UCSD-AML1 (cell line): ENCODE measurements around the gene USH1C.

Experiments
- DNase-seq: peaks from one replicate; lab custom pipeline; 2025; ENCODE audit not compliant: unreplicated experiment; lab: John Stamatoyannopoulos, UW

Gene USH1C

DNA sequence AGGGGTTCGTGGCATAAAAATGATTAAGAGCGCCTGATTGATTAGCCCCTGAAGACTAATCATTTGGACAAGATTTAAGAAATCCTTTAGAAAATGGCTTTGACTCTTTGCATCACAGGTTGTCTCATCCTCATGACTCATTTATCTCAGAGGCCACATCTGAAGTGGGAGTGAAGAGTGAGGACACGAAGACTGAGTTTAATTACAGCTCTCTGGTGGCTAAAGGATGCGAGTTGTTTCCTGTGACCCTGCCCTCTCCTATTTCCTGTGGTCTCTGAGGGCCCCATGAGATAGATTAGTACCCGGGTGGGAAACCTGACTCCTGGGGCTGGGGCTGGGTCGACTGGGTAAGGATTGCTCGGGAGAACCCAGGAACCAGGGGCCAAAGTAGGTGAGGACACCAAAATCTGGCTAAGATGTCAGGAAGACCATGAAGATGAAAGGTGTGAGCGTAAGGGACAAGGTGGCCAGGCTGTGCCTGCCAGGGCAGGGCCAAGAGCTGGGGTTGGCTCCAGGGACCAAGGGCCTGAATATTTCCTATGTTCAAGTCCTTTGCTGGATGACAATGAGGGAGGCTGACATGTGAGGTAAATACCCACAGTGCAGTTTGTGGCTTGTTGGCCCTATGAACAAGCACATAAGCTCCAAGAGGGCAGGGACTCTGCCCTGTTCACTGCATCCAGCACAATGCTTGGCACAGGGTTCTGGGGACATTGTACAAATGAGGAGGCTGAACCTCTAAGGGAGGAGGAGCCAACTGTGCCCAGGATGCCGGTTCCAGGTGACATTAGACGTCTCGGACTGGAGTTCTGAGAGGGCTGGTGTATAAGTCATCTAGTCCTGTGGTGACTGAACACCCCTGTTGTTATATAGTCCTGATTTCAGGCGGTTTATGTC lies 6.5 kb upstream of the USH1C start:
- DNase-seq: no peak

DNA sequence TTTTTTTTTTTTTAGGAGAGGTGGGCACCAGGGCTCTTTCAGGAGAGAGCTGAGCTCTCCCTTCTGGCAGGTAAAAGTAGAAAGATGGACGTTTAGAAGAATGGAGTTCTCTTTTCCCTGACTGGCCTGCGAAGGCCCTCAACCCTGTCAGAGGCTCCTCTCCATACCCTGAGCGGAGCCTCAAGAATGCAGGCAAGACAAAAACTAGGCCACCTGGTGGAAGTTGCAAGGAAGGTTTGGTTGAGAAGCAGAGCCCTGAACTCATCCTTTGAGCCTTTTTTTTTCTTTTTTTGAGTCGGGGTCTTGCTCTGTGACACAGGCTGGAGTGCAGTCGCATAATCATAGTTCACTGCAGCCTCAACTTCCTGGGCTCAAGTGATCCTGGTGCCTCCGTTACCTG lies 4.2 kb upstream of the USH1C start:
- no peak for DNase-seq

DNA sequence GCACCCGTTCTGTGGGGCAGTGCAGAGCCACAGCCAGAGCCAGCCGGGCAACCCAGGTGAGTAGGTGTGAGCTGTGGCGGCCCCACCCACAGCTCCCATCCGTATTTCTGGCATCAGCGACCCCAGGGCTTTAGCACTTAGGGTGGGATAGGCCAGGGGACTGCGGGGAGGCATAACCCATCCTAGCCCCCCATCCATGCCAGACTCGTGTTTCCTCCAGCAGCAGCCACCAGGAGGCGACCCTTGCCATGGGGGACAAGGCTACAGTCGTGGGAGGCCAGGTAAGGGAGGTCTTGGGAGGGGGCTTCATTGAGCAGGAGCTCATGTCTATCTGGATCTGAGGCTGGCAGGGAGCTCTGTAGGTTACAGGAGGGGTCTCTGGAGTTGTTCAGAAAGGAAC lies 3.7 kb upstream of the USH1C start:
- DNase-seq: no peak

DNA sequence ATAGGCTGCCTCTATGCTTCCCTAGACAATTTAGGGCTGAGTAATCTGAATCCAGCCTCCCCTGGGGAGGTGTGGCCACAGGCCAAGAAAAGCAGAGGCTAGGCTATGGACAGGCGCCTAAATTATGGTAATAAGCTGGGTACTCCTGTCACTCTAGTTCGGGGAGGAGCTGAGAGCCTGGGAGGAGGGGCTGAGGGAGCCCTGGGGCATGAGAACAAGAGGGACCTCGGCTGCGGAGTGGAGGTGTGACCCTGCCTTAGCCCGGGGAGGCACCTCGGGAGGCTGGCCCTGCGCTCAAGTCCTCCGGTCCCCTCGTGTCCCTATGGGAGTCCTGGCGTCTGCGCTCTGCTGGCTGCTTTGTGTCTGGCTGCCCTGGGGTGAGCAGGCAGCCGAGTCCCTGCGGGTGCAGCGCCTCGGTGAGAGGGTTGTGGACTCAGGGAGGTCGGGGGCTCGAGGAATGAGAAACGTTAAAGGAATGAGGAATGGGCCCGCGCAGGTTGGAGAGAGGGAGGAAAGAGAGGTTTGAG lies 2.9 kb upstream of the USH1C start, which contains the start of gene OTOG:
Gene OTOG (plus strand): TSS at position 209 of the 527 bp plus-strand sequence. CDS start 114 bp downstream, at position 323.
- no peak for DNase-seq

DNA sequence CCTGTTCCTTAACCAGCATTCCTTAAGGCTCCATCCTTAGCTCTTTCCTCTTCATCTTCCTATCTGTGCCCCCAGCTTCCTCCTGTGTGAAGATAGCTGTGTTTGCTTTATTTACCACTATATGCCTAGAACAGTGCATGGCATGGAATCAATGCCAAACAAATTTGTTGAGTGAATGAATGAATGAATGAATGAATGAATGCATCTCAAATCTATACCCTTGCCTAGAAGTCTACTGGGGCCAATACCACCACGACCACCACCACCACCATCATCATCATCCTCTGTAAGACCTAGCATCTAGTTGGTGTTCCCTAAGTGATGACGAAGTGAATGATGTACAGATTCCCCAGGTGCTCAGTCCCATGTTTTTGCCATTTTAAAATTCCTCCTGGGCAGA lies 2.0 kb upstream of the USH1C start:
- no peak for DNase-seq

DNA sequence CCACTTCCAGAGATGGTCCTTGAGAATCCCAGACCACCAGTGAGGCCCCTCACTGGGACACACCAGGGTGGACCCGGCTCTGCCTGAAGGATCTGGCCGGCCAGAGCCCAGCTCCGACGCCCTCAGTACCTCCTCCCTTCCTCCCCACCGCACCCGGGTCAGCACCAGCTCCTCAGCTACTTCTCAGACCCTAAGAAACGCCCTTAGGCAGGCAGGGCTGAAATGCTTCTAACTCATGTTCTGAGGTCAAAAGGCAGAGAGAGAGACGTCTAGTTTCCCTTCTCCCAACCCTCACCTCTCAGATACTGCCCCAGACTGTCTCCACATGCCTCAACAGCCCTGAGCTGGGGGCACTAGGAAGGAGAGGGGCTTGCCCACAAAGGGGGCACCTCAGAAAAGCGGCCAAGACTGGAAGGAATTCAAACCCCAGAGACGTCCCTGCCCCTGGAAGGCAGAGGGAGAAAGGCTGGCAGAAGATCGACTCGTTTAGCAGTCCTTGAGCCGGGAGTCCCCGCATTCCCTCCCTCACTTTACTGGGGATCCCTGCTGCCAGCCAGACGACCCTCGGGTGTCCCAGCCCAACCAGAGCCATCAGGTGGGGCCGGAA lies 539 bp downstream of the USH1C start:
- no peak for DNase-seq

DNA sequence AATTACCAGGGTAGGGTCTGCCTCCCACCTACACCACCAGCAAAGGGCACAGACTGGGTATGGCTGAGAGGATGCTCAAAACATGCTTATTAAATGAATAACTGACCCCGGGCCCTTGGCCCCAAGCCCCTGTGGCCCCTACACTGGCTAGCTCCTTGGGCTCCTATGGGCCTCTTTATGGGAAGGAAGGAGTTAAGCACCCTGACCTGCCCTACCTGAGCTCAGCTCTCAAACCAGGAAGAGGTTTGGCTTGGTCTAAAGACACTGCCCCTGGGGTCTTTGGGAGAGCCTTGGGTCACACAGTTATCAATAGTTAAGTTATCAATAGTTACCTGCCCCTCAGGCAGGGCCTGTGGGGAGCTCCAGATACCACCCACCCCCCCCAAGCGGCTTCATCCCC lies 1.2 kb downstream of the USH1C start:
- no peak for DNase-seq

DNA sequence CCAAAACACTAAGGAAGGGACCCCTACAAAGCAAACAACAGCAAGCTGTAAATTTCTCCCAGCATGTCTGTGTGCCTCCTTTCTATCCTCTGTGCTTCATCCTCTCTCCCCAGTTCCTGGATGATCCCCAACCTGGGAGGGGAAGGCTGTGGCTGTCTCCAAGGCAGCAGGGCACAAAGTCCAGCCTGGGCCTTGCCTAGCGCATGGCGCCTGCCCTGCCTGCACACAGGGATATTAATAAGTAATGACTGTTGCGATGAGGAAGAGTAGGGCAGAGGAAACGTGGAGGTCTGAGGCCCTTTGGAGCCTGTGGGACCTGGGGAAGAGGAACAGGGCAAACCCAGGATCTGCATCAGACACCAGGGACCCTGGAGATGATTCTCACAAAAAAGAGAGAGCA lies 2.0 kb downstream of the USH1C start:
- DNase-seq: no peak

DNA sequence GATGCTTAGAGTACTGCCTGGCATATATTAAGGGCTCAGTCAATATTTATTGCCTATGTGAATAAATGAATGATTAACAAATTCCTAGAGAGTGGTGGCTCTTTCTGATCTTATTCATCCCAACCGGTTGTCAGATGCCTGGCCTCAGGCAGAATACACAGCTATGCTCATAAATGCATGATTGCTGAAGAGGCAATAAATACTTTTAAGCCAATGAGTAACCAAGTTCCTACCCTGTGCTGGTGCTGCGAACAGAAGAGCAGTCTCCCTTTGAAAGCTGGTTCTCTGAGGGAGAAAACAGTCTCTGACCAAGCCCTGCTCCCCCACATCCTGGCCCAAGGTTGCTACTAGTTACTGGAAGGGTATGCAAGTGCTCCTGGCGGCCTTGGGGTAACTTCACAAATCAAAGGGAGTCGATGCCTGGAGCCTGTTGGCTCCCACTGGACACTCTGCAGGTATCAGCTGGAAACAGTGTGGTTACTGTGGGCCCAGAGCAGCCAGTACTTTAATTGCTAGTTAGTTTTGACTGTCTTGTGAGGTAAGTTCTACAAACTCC lies 2.8 kb downstream of the USH1C start:
- no peak for DNase-seq

DNA sequence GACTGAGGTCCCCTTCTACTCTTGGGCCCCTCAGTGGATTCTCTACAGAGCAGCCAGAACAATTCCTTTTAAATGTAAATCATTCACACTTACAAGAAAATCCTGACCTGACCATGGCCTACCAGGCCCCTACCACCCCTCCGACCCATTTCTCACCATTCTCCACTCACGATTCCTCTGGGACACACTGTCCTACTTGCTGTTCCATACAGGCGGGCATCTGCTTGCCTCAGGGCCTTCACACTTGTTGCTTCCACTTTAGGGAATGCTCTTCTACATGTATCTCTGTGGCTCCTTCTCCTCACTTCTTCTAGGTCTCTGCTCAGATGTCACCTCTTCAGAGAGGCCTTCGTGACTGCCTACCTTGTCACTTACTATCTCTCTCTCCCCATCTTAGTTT lies 3.4 kb downstream of the USH1C start:
- DNase-seq: no peak

DNA sequence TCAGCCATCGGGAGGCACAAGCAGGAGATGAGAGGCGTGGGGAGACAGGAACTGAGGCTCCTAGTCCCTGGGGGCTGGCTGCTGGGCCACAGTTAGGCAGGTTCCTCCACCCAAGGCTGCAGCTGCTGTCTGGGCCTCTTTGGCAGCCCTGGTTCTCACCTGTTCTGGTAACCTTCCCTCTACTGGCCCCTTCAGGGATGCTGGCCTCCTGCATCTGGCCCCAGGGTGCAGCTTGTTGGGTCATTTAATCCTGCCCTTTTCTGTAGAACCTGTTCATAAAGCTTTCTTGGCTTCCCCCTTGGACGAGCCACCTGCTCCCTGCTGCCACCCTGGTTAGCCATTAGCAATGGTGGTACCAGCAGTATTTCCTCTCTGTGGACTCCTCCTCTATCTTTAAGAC lies 5.5 kb downstream of the USH1C start:
- no peak for DNase-seq

DNA sequence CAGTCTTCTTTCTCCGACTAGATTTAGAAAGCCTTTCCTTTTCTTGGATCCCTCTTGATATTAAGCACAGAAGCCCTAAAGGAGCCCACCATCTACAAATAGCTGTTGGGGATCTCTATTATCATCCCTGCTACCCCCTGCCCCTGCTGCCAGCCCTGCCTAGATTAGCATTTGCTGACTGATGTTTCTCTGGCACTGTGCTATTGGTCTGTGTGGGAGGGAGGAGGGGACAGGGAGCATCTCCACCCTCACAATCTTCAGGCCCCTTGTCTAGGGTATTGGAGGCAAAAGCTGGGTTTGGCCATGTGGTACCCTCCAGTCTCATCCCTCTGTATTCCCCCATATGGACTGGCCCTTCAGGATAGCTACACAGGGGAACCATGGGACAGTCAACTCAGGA lies 6.2 kb downstream of the USH1C start:
- DNase-seq: no peak

DNA sequence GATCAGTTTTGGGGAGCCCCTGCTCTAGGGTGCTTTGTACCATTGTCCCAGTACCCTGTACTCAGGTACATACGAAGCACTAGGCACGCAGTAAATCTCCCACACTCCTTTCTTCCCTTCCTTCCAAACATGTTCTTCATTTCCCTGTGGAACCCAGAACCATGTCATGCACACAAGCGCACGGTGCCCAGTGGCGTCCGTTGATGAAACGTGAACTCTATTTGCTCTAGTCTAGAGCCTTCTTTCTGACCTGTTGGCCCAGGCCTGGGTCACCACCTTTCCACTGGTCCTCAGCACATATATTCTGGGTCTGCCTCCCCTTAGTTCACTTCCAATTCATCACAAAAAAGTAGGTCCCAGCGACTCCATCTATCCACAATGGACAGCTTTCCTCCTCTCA lies 7.0 kb downstream of the USH1C start:
- DNase-seq: no peak

DNA sequence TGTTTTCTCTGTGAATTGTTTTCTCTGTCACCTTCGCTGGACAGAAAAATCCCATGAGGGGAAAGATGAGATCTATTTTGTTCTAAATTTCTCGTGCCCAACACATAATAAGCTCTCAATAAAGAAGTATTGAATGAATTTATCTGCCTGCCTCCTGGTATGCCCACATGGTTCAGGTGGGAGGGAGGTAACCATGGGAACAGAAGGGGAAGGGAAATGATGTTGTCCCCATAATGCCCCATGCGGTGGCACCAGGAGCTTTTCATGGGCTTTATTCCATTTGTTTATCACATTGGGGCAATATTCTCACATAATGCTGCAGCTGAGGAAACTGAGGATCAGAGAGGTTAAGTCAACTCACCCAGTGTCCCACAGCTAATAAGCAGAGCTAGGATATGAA lies 8.7 kb downstream of the USH1C start:
- DNase-seq: no peak

DNA sequence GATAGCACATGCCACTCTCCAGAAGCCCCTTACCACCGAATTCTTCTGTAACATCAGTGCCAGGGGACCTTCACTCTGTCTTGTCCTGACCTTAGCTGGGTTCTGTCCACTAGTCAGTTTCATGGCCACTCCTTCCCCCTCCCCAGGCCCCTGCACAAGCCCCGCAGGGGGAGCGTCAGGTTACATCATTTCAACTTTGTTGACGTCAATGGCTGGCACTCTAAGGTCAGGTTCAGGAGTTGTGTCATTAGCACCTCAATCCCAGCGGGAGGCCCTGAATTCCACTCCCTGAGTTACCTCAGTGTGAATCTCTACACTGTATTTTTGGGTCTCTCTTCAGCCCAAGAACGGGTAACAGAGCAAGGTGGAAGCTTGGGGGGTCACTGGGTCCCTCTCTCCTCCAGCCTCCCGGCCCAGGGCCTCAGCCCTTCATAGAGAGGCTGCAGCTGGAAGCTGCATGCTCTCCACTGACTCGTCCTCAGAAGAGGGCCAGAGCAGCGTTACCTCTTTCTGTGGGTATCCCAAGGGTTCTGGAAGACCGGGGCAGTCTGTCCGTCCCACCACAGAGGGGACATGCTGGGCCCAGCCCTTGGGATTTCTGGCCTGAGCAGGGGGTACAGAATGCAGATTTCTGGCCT lies 10.3 kb downstream of the USH1C start:
- DNase-seq: no peak

DNA sequence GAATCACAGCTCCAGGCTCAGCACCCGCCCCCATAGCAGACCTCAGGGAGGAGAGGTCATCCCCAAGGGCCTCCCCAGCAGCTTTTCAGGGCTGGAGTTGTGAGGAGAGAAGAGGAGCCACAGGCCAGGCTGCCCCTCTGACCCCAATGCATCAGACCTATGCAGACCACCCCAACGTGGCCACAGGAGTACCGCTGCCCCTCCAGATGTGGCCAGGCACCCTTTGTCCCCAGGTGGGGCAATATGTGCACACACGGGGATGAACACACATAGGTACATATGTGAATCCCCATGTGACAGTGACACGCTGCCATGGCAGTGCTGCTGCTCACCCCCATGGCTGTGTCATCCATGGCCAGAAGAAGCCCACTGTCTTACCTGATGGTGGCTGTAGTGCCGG lies 10.9 kb downstream of the USH1C start:
- DNase-seq: no peak

DNA sequence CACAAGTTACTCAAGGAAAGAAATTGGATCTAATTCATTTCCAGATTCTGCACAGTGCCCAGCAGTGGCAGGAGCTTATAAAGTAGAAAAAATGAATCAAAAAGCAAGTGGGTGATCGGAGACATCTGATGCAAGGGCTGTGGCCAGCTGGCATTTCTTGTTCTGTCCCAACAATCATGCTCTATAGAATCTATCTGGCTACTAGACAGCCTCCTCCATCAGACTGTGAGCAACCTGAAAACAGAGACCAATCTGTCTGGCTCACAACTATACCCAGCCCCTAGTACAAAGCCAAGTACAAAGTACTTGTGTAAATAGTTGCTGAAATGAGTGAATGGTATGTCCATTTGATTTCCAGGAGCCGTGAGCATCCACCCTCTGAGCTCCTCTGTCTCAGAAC lies 11.4 kb downstream of the USH1C start:
- DNase-seq: no peak

DNA sequence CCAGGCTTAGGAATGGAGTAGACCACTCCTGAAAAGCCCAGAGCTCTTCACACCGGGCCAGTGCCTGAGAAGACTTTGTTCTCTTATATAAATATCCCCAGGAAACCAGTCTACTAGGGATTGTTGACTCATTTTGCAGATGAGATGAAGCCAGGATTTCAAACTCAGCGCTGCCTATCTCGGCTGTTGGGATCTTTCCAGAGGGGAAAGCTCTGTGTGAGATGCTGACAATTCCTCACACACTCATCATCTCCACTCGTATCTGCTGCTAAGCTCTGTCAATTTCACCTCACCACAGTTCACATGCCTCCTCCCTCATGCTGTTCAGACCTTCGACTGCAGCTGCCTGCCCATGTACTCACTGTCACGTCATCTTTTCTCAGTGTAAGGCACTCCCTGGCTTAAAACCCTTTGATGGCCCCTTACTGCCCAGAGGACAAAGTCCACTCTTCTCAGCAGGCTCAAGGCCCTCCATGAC lies 12.5 kb downstream of the USH1C start:
- DNase-seq: no peak

DNA sequence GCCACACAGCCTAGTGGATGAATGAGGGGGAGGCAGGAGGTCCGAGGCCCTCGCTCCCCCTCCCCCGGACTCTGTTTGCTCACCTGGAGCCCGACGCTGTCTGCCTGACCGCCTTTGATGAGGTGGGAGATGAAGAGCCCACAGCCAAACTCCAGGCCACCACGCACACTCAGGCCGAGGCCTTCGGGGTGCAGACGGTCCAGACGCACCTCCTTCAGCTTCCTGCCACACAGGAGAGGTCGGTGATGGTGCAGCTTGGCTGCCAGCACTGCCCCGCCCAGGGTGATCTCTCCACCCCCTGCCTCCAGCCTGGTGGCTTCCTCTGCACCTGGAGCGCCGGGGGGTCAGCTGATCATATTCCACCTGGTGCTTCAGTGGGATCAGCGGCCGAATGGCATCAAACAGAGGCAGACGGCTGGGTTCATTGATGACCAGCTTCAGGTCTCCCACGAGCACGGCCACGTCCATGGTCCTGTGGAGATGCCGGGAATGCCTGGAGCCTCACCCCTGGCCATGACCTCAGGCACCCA lies 13.1 kb downstream of the USH1C start:
- no peak for DNase-seq

DNA sequence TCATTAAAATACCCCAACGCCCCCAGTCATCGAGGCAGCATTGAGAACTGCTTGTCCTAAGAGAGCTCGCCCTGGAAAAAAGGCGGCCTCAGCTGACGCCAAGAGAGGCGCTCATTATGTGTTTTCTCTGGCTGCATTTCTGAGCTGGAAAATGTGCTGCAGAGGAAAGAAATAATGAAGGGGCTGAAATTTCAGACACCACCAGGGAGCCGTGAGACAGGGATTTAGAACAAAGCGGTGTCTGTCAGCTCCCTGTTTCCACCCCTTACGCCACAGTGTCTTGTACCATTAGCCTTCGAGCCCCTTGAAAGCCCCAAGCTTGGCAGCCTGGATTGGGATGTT lies 14.4 kb downstream of the USH1C start:
- no peak for DNase-seq
